ENCODE results near the gene SPSB4.

The SPSB4 gene

DNA sequence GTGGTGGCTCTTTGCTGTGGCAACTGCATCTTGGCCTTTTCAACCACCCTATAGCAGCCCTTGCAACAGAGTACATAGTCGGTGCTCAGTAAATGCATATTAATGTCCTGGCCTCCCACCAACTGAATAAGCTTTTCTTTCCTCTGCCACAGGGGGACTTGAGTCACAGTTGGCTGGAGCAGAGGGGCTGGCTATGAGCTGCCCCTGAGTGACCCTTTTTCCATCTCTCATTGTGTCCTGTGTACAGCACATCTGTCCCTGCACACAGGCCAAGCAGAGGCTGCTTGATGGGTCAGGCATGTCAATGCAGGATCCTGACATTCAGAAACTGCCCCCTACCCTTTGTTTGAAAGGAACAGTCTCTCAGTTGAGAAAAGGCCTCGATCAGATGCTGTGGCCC is 22.4 kb downstream of the SPSB4 start:
- DNase-seq (ENCODE audit: low read depth in 2 of 3, low spot score in 2 of 3): no peak

DNA sequence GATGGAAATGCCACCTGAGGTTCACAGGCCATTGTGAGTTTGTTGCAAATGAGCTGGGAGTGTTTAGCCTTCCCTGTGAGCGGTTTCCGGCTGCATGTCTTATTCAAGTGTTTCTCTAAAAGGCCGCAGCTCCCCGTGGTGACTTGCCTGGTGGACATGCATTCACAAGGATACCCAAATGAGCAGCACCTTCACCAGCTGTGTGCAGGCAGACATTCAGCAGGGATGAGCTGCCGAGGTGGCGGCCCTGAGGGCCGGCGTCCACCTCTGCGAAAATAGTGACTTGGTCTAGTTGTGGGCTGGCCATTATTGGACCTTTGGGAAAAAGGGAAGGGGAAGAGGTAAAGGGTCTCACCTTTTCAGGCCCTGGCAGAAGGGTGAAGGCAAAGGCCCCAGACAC is 23.4 kb downstream of the SPSB4 start:
- DNase-seq (ENCODE audit: low read depth in 2 of 3, low spot score in 2 of 3): no peak

DNA sequence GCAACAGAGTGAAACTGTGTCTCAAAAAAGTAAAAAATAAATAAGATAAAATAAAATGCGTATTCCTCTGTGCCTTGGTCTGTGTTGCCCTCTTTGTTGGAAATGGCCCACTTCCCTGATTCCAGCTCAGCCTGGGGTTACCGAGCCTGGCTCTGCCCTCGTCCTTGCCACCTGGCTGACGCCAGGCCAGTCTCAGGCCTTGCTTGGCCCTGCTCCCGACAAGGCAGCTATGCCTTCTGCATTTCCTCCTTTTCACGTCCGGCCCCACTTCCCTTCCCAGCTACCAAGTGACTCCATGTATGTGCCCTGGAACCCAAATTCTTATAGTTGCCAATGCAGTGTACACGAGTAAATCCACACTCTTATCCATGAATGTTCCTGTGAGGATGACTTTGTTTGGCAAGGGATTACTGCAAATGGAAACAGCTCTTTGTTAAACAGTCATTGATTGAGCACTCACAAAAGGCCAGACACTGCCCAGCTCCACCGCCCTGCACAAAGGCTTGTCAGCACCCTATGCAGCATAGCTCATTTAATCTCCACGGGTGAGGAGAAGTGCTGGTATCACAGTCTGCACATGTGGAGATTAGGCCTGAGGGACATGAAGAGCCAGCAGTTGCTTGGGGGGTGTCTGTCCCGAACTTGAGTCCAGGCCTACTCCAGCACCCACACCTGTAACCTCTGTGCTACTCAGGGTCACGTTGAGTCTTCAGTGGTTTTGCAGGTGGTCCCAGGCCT is 25.1 kb downstream of the SPSB4 start:
- no peak for DNase-seq (ENCODE audit: low read depth in 2 of 3, low spot score in 2 of 3)

DNA sequence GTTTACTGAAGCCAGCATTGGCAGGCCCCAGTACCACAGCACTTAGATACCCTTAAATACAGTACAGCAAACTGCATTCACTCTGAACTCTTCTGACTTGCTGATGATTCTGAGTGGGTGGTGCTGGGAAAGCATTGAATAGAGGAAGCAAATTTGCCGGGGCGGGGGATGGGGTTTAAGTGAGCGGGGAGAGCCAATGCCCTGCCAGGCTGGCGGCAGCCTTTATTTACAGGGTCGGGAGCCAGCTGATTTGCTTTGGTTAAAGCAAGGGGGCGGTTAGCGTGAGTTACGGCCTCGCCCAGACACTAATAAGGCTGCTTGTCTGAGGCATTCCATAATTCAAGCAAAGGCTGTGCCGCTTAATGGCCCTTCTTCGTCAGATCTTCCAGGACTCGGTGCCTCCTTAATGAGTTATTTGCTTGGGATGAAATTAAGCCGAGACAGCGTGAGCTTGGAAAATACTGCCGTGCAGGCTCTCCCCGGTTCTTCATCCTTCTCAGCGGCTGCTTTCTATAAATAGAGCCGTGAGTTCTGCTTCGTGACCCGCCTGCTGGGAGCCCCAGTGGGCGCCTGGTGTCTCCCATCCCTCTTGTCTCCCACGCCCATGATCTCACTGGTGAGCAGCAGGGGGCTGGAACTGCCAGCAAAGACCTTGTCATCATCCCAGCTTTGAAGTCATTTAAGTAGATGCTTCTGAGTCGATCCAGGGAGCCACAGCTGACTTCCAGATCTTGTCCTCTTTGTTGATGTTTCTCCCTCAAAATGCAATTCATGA is 25.8 kb downstream of the SPSB4 start:
- DNase-seq (ENCODE audit: low read depth in 2 of 3, low spot score in 2 of 3): no peak

DNA sequence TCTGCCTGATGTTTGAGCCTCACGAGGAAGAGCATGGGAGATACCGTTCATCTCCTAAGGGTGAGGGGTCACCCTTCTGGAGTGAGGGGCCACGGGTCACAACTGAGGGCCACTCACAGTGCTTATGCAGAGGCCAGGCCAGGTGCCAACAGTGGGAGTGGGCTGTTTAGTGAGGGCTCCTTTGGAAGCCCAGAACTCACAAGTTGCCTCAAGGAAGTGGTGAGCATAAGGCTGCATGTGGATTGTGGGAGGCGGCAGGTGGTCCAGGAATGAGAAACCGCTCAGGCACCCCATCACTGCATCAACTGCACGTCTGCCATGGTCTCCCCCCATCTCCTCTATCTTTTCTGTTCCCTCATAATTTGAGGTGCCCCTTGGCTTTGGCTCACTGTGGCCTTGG is 26.5 kb downstream of the SPSB4 start:
- DNase-seq (ENCODE audit: low read depth in 2 of 3, low spot score in 2 of 3): no peak

DNA sequence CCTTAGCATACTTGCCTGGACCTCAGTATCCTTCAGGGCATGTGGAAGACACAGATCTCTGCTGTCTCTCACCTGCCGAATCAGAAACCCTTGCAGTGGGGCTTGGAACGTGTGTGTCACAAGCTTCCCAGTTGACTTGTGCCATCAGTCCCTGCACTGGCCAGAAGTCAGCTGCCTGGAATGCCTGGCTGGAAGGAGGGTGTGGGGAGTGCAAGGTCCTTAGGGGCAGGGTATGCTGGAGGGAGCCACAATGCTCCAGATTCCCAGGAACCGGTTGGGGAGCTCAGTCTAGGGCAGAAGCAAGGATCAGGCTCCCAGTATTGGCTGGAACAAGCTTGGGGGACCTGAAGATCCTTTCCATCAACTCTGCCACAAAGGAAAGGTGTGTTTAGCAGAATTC is 27.1 kb downstream of the SPSB4 start:
- DNase-seq (ENCODE audit: low read depth in 2 of 3, low spot score in 2 of 3): no peak

DNA sequence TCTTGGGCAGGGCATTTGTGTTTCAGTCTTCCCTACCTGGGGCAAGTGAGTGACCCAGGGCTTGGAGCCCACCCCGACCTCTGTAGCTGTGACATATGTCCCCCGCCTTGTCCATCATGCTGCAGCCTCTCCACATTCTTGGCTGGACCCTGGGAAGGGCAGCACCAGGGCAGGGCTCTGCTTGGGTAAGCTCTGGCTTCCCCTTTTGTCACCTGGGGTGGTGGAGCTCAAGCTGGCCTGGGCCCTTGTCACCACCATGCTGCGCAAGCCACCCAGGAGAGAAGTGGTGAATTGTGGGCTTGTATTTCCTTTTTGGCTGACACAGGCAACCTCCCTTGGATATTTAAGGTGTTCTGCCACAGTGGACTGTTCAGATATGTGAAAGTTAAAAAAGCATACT is 29.3 kb downstream of the SPSB4 start:
- DNase-seq (ENCODE audit: low read depth in 2 of 3, low spot score in 2 of 3): no peak

DNA sequence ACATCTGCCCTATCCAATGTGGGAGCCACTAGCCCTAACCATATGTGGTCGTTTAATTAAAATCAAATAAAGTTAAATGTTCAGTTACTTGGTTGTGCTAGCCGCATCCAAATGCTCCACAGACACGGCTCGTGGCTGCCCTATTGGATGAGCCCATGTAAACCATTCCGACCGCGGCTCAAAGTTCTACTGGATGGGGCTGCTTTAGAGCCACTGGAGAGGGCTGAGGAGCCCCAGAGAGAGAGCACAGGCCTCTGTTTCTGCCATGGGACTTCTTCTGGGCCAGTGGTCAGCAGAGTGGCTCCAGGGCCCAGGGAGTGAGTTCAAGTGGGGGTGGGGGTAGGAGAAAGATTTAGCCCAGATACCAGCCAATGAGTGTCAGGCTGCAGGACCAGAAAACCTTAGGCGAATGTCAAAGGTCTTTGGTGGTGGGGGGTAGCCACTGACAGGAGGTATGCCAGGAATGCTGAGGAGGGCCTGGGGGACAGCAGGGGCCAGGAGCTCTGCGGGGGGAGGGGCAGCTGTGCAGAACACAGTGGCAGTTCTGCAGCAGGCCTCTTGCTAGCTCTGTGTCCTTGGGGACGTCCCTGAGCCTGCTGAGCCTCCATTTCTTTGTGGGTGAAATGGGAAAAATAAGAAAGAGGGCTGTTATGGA is 30.1 kb downstream of the SPSB4 start:
- no peak for DNase-seq (ENCODE audit: low read depth in 2 of 3, low spot score in 2 of 3)

DNA sequence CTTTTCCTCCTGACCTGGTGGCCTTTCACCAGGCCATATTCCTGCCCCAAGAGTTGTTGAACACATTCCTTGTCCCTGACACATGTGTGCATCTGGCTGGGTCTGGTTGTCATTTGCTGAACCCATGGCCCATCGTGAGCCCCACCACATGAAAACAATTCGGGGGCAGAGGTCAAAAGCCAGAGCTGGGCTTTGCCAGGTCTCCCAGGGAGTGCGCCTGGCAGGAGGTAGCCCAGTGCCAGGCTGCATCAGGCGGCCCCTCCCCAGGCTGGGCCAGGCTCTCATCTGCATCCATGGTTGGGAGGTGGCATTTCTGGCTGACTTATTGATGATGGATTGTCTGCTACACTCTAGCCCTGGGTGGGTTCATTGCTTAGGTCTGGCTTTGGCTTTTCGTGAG is 30.9 kb downstream of the SPSB4 start:
- DNase-seq (ENCODE audit: low read depth in 2 of 3, low spot score in 2 of 3): no peak

DNA sequence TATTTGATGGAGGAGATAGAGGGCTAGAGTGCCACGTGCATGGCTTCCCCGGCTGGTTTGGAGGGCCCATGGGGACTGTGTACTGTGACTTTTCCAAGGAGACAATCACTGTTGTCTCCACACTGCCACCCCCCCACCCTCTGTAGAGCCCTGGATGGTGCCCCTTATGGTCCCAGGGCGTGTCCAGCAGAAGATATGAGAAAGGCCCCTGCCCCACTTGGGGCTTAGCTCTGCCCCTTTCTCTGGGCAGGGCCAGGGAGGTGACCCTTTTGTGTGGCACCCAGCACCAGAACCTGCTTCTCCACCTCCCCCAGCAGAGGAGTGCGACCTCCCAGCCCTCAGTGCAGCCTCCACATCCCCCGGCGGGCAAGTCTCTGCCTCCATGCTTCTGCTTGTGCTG is 32.1 kb downstream of the SPSB4 start:
- DNase-seq (ENCODE audit: low read depth in 2 of 3, low spot score in 2 of 3): no peak

DNA sequence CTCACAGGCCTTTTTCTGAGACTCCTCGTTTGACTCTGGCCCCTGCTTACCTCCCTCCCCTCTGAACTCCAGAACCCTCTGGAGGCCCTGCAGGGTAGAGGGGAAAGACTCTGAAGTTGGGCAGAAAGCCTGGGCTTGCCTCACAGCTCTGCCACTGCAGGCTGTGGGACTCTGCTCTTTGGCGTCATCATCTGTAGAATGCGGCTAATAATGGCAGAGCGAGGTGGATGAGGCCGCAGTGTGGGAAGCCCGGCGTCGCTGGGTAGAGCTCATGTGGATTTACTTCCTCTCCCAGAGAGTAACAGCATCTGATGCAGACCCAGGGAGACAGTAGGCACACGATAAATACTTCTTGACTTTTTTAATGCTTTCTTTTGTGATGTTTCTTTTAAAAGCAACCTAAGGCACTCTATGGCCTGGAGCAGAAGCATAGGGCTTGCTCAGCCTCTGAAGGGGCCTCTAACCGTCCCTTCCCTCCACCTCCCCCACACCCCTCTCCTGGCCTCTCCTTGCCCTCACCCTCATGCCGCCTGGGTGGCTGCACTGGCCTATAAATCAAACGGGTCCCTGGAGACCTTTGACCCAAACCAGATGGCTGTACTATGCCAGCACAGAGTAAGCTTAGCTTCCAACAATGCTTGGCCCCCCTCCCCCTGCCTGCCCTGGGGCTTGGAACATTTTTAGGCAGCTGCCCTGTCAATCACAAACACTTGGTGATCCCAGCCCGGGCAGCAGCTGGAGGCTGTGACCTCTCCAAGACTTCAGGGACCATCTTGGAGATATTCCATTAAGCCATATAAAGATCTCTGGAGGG is 32.9 kb downstream of the SPSB4 start:
- no peak for DNase-seq (ENCODE audit: low read depth in 2 of 3, low spot score in 2 of 3)

DNA sequence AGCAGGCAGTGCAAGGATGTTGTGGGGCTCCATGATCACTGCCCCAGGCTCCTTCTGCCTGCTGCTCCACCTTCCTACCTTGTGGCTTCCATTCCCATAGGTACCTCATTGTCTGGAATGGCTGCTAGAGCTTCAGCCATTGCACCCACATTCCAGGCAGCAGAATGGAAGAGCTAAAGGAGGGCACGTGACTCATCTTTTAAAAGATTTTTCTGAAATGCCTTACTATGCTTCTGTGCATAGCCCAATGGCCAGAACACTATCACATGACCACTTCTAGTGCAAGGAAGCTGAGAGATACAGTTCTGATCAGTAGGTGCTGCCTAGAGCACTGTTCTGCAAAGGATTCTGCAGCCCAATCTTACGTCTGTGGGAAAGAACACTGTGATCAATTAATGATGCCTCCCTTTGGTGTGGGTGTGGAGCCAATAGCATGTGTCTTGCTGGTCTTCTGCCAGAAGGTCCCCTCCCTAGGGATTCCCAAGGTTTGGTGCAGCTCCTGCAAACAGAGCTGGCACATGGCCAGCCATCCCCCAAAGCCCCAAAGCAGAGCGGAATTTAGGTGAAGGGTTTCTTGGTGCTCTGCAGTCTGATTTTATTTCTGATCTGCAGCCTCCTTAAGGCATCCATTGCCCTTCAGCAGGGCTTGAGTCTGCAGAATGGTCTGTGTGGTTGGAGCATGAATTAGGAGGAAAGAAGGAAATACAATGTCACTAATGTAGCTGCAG is 34.4 kb downstream of the SPSB4 start:
- no peak for DNase-seq (ENCODE audit: low read depth in 2 of 3, low spot score in 2 of 3)

DNA sequence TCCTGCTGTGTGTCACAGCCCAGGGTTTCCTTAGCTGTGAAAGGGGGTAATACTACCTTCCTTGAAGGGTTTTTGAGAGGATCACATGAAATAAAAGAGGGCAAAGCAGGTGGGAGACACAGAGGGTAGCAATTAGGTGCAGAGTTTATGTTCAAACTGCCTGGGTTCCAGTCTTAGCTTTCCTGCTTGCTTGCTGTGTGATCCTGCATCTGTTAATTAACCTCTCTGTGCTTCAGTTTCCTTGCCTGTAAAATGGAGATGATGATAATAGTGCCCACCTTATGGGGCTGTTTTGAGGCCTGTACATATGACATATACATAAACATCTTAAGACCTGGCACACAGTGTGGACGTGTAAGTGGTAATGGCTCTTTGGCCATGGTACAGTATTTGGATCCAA is 35.0 kb downstream of the SPSB4 start:
- DNase-seq (ENCODE audit: low read depth in 2 of 3, low spot score in 2 of 3): no peak

DNA sequence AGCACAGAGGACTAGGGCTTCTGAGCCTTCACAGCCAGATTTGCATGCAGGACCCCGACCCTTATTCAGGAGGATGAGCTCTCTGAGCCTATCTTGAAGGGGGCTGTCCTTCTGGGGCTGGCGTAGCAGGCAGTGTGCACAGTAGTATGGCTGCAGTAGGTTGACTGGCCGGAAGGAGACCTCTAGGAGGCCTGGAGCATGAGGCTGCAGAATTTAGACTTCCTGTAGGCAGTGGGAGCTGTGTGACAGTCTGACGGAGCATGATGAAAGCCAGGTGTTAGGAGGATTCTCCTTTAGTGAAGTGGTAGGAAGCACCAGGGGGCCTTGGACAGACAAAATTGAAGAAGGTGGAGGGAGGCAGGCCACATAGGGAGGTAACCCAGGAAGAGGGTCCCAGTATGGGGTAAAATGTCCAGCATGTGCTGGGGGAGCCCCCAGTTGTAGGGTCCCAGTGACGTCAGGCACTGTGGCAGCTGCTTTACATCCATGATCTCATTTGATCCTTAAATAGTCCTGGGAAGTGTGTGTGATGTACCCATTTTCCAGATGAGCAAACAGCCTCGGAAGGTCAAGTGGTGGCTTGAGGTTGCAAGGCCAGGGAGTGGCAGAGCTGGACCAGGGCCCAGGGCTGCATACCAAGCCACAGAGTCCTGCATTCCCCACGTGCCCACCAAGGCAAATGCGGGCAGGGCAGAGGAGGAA is 36.1 kb downstream of the SPSB4 start:
- DNase-seq (ENCODE audit: low read depth in 2 of 3, low spot score in 2 of 3): no peak

DNA sequence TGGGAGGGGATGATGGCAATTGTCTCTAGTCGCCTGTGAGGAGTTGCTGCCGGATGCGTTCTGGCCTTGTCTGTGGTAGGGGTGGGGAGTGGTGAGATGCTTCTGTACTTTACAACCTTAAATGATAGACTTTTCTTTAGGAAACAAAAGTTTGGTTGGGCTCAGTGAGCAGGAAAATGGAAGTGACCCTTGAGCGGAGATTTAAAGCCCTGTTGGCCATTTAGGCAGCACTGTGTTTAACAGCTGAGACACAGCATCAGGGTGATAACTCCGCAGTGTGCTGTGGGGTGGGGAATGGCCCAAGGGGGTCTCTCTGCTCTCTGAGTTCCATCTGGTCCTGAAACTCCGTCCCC is 36.6 kb downstream of the SPSB4 start:
- no peak for DNase-seq (ENCODE audit: low read depth in 2 of 3, low spot score in 2 of 3)

DNA sequence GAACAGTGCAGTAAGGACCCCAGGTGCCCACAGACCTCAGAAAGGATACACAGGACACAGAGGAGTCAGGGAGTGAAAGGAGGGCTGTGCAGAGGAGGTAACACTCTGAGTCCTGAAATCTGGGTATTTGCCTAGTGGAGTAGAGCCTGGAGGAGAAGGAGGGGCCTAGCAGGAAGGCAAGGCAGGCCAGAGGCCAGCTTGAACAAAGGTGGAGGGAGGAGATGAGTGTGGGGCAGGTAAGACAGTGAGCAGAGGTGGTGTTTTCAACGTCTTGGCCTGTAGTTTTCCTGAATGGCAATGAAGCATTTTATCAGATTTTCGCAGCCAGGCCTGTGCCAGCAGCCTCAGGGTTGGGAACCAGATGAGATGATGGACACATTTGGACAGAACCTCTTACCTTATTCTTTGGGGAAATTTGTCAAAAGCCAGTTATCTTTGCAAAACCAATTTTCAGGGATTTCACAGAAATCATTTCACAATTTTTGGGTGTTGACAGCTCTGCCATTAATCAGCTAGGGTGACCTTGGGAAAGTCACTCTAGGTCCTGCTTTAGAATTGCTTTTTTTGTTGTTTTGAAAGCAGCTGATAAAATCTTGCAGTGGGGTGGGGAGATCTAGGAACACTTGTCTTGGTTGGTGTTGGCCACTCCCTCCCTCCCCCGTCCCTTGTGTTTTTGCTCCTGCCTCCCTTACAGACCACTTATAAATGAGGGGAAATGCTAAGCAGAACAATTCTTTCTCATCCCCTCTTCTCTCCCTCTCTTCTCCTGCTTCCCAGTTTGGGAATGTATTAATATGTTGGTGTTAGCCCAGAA is 38.4 kb downstream of the SPSB4 start:
- no peak for DNase-seq (ENCODE audit: low read depth in 2 of 3, low spot score in 2 of 3)

DNA sequence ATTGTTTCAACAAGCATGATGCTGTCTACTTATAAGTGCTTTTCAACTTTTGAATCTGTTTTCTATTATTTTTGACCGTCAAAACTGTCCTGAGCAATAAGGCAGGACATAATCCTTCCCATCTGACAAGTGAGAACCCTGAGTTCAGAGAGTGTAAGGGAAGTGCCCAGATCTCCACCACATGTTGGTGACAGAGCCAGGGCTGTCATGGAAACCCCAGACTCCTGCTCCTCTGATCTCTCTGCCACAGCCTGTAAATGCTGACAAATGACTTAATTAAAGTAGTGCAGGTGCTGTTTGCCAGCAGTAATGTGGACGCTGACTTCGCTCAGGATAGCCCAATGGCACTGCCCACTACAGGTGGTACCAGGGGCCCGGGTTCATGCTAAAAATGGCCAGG is 40.3 kb downstream of the SPSB4 start:
- DNase-seq (ENCODE audit: low read depth in 2 of 3, low spot score in 2 of 3): no peak

DNA sequence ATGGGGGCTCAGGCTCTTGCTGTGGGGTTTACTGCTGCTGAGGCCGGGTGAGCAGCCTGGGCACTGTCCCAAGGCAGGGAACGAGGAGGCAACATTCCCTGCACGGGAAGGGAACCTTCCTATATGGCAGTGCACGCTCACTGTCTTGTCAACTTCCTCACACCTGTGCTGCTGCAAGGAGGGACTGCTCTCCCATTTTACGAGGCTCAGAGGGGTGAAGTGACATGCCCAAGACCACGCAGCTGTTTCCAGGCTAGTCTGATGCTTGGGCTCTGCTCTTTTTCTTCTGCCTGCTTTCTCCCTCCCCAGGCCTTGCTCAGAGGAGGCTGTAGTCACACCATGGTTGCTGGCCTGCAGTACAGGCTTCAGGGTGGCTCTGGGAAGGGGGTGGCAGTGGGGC is 41.5 kb downstream of the SPSB4 start:
- DNase-seq (ENCODE audit: low read depth in 2 of 3, low spot score in 2 of 3): no peak

DNA sequence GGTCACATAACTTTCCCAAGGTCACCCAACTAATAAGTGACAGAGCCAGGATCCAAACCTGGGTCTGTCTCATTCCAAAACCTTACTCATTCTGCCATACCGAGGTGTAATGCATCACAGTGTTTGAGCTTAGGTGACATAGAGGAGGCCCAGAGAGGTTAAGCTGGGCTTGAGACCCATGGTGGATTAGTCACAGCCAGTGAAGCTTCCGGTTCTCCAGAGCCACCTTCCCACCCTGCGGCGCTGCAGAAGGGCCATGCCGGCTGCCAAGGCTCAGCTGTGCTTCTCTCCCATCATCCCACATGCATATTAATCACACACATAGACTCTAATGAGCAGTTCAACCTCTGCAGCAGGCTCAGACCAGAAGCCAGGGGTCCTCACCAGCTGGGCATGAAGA is 42.2 kb downstream of the SPSB4 start:
- DNase-seq (ENCODE audit: low read depth in 2 of 3, low spot score in 2 of 3): no peak
